ENCODE data around the gene HOXB1. TPM values are rescaled to one million over a fixed set of nuclear protein-coding genes. Genes with fewer than 3 reads are reported as not detected.
A peak's percentile ranks its signal among the peaks of the same experiment; 100 is the strongest.
"Not testable (repeated sequence)": the region's sequence is repeated elsewhere in the genome, so short reads cannot be mapped to it uniquely, and the experiment has no call there.

The HOXB1 gene
- total and polyA plus RNA-seq, 10 donors = 0.06 TPM; not detected in 9

DNA sequence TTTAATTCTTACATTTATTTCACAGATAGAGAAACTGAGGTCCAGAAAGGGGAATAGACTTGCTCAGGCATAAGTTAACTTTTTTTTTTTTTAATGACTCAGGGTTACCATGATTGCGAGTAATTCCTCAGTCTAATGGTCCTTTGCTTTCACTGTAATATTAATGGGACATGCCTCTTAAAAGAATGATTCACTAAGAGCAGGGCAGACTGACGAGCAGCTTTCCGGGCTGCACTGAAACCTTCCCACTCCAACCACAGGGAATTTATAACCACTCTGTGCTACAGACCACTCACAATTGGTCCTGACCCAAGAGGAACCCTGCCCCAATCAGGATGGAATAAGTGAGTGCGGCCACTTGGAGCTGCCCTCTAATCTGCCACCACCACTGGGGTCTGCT lies 8.4 kb upstream of the HOXB1 start:
- H3K27ac ChIP-seq = peak overlapping the region in 6 of 8 donors; percentile 4 to 94 (median 88)
- H3K4me3 ChIP-seq = no peak overlapping the region
- DNase-seq = no peak
- intact Hi-C loops (cut with DNase I; ENCODE audit: low total_unique reads) = no loop called here
- TF ChIP-seq POLR2AphosphoS5 (IDR thresholded peaks at IDR 0.05) = peak in 2 of 3 donors; percentile 58 to 67
- TF ChIP-seq POLR2A (IDR thresholded peaks at IDR 0.05) = no peak
- TF ChIP-seq, protein P1, sequence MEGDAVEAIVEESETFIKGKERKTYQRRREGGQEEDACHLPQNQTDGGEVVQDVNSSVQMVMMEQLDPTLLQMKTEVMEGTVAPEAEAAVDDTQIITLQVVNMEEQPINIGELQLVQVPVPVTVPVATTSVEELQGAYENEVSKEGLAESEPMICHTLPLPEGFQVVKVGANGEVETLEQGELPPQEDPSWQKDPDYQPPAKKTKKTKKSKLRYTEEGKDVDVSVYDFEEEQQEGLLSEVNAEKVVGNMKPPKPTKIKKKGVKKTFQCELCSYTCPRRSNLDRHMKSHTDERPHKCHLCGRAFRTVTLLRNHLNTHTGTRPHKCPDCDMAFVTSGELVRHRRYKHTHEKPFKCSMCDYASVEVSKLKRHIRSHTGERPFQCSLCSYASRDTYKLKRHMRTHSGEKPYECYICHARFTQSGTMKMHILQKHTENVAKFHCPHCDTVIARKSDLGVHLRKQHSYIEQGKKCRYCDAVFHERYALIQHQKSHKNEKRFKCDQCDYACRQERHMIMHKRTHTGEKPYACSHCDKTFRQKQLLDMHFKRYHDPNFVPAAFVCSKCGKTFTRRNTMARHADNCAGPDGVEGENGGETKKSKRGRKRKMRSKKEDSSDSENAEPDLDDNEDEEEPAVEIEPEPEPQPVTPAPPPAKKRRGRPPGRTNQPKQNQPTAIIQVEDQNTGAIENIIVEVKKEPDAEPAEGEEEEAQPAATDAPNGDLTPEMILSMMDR (IDR thresholded peaks at IDR 0.05 in 8 of 11, conservative IDR thresholded peaks at IDR 0.05 in 3 of 11) = no peak
- no peaks in the 10 kb centered on the region for H3K36me3 ChIP-seq
- 70 to 80% (median 75%) methylated on average over 4 of the region's 4 CpGs for WGBS, 5 donors
- peaks cover 0 to 60% (median 31%) of the 10 kb centered on the region in 7 donors for H3K27me3 ChIP-seq (replicated peaks in 1 of 7)
- H3K9me3 ChIP-seq = no peaks in the 10 kb centered on the region
- peaks cover 2 to 44% (median 31%) of the 10 kb centered on the region in 6 donors for H3K4me1 ChIP-seq

DNA sequence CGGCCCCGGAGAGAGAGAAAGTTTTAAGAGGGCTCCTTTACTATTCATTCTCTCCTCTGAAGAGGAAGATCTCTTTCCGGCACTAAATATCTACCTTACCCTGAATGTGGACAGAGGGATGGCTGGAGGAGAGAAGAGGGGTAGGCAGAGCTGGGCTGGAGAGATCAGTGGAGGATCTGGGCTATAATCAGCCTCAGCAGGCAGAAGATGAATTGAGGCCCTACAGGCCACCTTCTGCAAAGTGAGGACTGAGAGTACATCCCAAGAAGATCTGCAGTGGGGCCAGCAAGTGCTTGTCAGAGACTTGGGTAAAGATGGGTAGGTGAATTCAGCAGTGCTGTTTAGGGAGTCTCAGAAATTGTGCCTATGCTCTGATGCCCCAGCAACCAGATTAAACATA lies 6.5 kb upstream of the HOXB1 start:
- DNase-seq = no peak
- intact Hi-C loops (cut with DNase I; ENCODE audit: low total_unique reads) = no loop called here
- peaks cover 0 to 26% (median 14%) of the 10 kb centered on the region in 6 donors for H3K4me1 ChIP-seq
- peaks cover 0 to 42% (median 14%) of the 10 kb centered on the region in 7 donors for H3K27me3 ChIP-seq (replicated peaks in 1 of 7)
- no peak overlapping the region for H3K27ac ChIP-seq
- H3K36me3 ChIP-seq = no peaks in the 10 kb centered on the region
- no peak overlapping the region for H3K4me3 ChIP-seq
- WGBS, 5 donors = 96 to 98% (median 96%) methylated on average over 3 of the region's 3 CpGs
- TF ChIP-seq, protein P1 (IDR thresholded peaks at IDR 0.05 in 8 of 11, conservative IDR thresholded peaks at IDR 0.05 in 3 of 11) = no peak
- TF ChIP-seq POLR2AphosphoS5 (IDR thresholded peaks at IDR 0.05) (no peak), POLR2A (IDR thresholded peaks at IDR 0.05) (no peak)
- no peaks in the 10 kb centered on the region for H3K9me3 ChIP-seq

DNA sequence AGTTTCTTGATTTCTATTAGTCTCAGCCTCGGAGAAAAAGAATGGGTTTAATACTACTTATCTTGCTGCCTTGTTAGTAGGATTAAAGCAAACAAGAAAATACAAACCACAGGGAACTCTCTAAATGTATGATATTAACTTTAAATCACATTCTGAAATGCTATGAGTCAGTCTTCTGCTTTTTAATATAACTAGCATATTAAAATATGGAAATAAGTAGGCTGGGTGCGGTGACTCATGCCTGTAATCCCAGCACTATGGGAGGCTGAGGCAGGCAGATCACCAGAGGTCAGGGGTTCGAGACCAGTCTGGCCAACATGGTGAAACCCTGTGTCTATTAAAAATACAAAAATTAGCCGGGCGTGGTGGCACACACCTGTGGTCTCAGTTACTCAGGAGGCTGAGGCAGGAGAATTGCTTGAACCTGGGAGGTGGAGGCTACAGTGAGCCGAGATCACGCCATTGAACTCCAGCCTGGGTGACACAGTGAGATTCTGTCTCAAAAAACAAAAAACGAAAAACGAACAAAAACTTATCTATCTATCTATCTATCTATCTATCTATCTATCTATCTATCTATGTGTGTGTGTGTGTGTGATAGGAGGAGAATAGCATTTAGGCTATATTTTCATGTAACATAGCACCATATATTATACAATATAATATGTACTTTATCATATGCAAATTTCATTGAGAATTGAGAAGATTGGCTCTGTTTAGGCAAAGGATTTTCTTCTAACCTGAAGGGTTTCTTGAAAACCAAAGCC lies 5.2 kb upstream of the HOXB1 start:
- Histone ChIP-seq H3K27me3 (replicated peaks in 1 of 7) (peaks cover 0 to 30% (median under 1%) of the 10 kb centered on the region in 7 donors), H3K4me1 (peaks cover 0 to 12% (median 2%) of the 10 kb centered on the region in 6 donors)
- H3K27ac ChIP-seq; intact Hi-C loops (cut with DNase I; ENCODE audit: low total_unique reads); H3K4me3 ChIP-seq; H3K36me3 ChIP-seq; H3K9me3 ChIP-seq; DNase-seq: not testable (repeated sequence)
- 87 to 91% (median 87%) methylated on average over 9 of the region's 9 CpGs for WGBS, 5 donors

DNA sequence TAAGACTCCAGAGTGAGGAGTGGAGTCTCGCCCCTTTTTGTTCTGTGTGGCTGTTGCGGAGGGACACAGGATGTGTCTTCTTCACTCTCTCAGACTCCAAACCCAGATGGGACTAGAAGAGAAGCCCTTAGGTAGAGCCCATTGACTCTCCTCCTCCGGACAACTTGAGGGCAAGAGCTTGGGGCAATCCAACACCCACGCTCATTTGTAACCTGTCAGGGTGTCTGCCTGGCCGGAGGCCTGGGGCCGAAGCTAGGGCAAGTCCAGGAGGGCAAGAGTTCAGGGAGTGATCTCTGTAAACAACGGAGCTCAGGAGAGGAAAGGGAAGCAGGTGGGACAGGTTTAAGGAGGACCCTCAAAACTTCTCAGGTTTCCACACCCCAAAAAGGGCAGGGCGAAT lies 1.4 kb upstream of the HOXB1 start:
- no peak for DNase-seq
- Histone ChIP-seq H3K9me3 (no peaks in the 10 kb centered on the region), H3K4me3 (no peak overlapping the region), H3K27me3 (replicated peaks in 1 of 7) (peaks cover 0 to 21% (median 5%) of the 10 kb centered on the region in 7 donors), H3K36me3 (no peaks in the 10 kb centered on the region), H3K27ac (no peak overlapping the region), H3K4me1 (peaks cover 0 to 4% (median 3%) of the 10 kb centered on the region in 6 donors)
- WGBS, 5 donors = 81 to 91% (median 90%) methylated on average over 8 of the region's 8 CpGs
- intact Hi-C loops (cut with DNase I; ENCODE audit: low total_unique reads) = no loop called here
- no peak for TF ChIP-seq POLR2A (IDR thresholded peaks at IDR 0.05)
- no peak for TF ChIP-seq POLR2AphosphoS5 (IDR thresholded peaks at IDR 0.05)
- TF ChIP-seq, protein P1 (IDR thresholded peaks at IDR 0.05 in 8 of 11, conservative IDR thresholded peaks at IDR 0.05 in 3 of 11) = no peak

Measured in spleen (tissue), 11 donors.